ENCODE data around the gene EHD4.

Gene EHD4

DNA sequence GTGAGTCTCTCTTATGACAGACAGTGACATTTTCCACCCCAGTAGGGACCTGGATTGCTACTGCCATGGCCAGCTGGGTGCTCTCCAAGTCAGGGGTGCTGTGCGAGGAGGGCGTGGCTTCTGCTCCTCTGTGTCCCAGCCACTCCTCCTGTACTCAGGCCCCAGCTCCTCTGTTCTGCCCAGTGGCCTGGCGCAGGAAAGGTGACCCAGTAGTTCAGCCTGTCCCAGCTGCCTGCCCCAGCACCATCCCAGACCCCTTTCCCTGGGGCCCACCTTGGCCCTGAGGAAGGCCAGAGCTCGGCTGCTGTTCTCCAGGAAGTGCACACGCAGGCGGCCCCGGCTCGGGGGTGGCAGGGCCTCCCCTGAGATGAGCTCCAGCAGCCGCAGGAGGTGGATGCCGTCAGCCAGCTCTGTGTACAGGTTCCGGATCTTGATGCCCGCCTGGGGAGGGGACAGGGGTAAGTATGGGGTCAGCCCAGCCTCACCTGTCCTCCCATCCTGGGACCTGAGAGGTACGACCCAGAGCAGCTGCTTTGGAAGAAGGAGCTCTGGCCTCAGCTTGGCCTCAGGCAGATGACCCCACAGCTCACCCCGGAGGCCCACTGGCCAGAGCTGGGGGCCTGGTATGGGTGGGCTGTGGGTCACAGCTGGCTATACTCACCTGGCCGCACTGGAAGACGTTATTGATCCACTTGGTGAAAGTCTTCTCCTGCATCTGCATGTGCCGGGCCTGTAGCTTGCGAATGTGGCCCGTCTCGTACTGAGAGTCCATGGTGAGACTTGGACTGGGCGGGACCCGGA lies 79.5 kb downstream of the EHD4 start:
- peak; percentile 32 for DNase-seq

DNA sequence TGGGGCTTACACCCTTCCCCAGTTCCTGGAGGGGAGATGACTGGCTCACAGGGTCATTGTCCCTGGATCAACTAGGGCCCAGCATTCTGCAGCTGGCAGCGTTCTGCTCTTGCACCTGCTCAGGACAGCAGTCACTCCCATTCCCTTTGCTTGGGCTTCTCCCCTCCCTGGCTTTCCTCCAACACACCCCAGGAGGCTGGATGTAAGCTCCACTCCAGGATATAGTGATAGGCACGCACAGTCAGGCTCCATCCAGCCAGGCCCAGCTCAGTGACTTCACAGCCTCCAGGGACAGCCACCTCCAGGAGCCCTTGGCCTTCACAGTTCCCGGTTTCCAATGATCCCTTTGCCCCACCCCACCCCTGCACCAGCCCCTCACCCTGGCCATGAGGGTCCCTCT lies 80.4 kb downstream of the EHD4 start:
- peak; percentile 95 for DNase-seq

DNA sequence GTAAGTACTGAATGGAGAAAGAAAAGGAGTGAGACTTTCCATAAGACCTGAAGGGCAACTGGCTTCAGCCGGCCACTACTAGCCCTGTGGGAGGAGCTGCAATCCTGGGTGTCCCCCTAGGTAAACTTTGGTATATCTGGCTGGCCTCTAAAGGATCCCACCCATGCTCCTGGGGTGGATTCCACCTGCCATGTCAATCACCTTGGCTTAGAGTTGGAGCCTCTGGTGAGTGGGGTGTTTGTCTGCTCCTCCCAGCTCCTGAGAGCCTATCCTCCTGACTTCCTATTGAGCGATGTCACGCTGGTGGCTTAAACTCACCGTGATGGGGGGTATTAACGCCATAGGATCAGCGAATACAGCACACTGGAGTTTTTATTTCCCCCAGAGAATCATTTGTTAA lies 81.1 kb downstream of the EHD4 start:
- DNase-seq, result peak; percentile 59

DNA sequence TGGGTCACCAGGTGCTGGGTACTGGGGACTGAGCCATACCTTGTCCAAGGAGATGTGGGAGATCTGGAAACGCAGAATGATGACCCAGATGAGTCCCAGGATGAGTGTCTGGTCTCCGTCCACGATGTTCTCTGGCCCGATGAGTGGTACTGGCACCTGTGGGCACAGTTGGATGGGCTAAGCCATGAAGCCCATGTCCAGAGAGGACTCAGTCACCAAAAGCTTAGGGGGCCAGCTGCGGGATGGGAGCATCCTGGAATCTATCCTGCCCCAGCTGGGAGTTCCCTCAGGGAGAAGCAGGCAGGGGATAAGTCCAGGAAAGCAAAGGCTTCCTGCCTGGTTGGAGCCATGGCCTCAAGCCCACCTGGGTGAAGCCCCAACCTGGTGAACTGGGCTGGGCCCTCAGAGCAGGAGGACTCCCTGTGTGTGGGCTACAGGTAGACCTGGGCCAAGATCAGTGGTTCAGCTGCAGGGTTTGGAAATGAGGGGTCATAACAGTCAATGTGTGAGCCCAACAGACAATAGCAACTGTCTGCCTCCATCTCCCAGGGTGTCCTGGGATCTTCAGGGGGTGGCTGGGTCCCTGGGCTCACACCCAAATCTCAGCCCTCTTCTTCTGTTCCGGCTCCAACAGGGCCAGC lies 82.2 kb downstream of the EHD4 start:
- DNase-seq, result no peak

DNA sequence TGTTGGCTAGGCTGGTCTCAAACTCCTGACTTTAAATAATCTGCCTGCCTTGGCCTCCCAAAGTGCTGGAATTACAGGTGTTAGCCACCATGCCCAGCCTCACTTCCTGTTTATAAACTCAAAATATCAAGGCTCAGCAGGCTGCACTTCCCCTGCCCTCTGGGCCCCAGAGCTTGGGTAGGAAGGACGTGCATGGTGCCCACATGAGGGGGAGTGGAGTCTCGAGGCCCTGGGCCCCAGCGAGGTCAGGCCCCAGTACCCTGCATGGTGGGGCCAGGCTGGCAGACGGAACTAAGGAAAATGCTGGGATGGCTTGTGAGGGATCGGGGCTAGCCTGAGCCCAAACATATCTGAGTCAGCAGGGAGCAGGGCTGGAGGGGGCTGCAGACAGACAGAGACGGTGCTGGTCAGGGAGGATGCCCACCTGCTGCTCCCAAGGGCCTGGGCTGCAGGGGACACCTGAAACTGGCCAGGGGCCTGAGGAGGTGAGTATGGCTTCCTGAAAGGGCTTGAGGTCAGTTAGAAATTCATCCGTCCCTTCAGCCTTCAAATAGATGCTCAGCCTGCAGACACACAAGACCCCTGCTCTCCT lies 83.6 kb downstream of the EHD4 start:
- no peak for DNase-seq

DNA sequence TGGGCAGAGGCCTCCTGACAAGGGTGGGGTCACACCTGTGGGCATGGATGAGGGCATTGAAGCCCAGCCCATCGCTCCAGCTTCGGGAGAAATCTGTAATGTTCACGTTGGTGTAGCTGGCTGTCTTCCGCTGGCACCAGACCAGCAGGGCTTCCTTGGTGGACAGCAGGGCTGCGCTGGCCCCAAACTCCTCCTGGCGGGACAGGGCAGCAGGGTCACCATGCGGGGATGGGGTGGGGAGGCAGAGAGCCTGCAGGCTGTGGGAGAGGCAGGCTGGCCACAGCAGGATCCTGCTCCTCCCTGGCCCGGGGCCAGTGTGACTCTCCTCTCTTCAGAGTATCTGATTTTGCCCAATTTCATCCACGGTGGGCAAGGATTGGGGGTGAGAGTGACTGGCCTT lies 84.5 kb downstream of the EHD4 start:
- DNase-seq, result no peak

DNA sequence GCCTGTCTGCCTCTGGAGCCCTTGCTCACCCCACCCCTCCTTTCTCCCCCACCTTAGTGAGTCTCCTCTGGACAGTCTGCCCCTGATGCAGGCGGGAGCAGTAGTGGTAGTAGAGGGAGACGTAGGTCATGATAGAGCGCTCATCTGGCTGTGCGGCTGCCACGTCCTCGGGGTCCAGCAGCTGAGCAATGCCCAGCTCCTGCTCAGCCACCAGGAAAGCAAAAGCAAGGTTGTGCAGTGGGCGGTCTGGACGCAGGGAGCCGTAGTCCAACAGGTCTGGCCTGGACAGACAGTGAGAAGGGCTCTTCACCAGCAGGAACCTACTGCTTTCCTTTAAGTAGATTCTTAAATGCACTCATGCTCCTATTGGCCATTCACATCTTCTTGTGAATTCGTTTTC lies 85.2 kb downstream of the EHD4 start:
- DNase-seq, result no peak

DNA sequence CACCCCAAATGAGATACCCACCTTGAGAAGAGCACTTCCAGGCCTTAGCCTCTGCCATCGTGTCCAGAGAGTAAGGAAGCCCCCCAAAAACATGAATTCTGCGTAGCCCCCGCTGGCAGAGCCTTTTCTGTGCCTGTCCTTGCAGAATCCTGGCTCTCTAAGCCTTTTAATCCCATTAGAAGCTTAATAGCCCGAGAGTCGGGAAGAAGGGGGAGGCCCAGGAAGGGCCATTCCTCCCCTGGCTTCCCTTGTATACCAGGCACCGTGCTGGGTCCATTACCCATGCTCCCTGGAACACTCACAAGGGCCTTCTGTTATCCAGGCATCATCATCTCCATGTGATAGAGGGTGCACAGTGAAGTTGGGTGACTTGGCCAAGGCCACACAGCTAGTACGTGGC lies 85.6 kb downstream of the EHD4 start:
- DNase-seq, result no peak

DNA sequence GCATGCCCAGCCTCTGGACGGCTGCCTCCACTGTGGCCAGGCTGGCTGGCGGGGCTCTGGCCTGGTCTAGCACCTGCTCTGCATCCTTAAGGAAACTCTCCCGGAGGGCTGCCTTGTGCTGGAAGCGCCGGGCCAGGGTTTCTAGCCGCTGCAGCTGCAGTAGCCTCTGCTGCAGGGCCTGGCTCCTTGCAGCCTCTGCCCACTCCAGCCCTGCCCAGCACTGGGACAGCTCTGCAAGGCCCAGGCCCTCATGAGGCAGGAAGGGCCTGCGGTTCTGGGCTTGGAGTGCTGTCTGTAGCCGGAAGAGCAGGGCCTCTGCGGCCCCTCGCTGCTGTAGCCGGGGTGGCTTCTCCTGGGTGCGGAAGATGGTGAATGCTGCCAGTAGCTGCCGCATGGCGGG lies 86.5 kb downstream of the EHD4 start:
- DNase-seq, result no peak

DNA sequence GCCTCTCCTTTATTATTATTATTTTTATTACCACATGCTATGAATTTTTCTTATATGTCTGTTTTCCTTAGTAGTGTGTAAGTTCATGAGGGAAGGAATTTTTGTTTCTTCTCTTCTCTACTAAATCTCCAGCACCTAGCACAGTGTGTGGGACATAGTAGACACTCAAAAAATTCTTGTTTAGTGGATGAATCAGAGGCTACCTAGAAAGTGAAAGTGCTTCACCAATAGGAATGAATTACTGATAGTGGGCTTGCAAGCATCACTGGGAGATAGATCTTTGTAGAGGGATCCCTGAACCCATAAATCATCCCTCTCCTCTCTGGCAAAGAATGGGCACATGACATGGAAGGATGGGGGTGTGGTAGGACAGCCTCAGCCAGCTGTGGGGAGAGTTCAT lies 87.0 kb downstream of the EHD4 start:
- DNase-seq, result no peak

DNA sequence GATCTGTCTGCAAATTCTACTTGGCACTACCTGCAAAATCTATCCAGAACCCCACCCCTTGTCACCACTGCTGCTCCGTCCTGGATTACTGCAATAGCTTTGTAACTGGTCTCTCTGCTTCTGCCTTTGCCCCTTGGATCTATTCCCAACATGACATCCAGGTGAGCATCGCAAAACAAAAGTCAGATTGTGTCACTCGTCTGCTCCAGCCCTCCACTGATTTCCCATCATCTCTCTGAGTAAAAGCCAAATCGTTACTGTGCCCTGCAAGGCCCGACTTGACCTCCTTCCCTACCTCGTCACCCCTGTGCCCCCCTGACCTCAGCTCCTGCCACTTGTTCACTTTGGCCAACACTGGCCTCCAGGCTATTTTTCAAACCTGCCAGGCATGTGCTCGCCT lies 87.9 kb downstream of the EHD4 start:
- DNase-seq, result no peak

DNA sequence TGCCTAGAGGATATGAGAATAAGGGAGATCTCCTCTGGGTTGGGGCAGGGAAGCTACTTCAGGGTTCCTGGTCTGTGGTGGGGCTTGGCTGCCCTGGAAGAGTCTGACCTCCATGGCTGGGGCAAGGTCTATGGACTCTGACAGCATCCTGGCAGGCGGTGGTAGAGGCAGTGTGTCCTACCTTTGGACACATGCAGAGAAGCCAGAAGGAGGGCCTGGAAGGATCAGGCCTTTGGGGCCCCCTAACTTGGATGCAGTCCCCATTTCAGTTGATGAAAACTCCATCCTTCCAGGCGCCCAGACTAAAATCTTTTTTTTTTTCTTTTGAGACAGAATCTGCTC lies 88.9 kb downstream of the EHD4 start:
- DNase-seq, result no peak

DNA sequence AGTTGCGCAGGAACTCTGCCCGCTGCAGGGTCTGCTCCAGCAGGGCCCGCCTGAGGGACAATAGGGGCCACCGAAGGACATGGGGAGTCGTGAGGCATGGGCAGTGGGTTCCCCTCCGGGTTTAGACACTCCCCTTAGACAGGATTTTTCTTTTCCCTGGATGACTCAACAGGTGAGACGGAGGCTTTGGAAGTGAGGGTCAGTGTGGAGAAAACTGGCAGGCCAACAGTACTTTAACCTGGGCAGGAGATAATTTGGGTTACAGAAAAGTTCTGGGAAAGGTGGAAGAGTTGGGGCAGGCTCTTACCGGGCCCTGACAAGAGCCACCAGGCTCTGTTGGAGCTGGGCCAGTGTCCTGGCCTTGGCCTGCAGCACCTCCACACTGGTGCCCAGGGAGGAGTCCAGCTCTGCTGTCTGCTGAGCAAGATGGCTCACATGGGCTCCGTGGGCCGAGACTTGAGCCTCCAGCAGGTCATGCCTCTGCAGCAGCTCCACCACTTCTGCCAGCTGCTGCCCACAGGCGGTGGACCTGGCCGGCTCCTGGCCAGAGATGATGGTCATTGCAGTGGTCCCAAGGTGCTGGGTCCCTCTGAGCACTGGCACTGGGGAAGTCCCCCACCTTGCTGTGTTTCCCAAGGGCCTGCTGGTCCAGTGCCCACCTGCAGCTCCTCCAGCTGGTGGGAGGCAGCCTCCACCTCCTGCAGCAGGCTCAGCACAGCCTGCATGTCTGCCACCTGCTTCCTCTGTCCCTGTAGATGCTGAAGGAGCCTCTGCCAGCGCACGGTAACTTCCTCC lies 89.5 kb downstream of the EHD4 start:
- no peak for DNase-seq

DNA sequence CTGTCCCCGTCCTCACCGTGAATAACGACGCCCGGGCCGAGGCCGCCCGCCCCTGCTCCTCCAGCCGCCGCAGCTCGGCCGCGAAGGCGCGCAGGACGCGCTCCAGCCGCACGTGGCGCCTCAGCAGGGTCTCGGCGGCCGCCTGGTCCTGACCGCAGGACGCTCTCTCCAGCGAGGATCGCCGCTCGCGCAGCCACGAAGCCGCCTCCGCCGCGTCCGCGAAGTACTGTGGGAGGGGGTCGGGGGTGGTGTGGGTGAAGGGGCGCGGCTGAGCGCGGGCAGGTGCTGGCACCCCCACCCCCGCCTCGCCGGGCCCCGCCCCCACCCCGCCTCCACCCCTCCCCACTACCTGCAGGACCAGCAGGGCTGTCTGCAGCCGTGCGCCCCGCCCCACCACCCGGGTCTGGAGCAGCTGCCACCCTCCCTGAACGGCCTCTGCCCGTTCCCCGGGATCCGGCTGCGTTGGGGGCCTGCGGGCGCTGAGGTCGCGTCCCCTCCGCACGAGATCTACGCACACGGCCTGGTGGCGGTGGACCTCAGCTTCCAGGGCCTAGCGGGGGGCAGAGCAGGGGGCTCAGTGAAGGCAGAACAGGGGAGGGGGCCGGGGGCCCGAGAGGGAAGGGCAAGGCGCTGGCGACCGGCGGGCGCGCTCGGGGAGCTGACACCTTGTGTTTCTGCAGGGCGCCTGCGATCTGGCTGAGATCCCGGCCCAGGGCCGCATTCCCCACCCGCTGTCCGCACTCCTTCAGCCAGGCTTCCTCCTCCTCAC lies 90.3 kb downstream of the EHD4 start:
- DNase-seq, result no peak

DNA sequence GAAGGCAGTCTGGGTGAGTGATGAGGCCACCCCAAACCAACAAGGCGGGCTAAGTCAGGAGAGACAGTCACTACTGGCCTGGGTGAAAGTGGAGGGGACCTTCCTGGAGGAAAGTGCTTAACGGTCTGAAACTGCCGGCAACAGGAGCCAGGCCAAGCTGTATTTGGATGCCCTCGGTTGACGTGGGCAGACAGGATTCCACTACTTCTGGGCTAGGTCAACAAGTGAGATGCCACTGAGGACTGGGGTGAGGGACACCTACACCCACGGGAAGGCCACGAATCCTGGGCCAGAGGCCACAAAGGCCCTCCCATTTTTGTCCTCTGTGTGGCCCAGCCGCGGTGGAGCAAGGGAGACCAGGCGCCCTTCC lies 90.8 kb downstream of the EHD4 start:
- DNase-seq, result no peak

DNA sequence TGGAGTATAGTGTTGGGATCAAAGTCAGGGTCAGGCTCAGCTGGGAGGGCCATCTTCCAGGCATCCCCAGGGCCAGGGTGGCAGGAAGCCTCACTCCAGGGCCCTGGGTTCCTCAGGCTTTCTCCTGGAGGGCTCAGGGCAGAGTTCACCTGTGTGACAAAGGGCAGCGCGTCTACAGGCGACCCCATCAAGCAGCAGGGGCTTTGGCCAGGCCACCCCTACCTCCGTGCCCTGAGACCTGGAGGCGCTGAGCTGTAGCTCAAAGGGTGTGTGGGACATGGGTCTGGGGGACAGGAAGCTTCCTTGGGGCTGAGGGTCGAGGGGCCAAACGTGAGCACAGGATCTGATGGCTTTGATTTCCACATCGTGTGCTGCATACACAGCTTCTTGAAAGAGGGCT lies 91.3 kb downstream of the EHD4 start:
- no peak for DNase-seq

DNA sequence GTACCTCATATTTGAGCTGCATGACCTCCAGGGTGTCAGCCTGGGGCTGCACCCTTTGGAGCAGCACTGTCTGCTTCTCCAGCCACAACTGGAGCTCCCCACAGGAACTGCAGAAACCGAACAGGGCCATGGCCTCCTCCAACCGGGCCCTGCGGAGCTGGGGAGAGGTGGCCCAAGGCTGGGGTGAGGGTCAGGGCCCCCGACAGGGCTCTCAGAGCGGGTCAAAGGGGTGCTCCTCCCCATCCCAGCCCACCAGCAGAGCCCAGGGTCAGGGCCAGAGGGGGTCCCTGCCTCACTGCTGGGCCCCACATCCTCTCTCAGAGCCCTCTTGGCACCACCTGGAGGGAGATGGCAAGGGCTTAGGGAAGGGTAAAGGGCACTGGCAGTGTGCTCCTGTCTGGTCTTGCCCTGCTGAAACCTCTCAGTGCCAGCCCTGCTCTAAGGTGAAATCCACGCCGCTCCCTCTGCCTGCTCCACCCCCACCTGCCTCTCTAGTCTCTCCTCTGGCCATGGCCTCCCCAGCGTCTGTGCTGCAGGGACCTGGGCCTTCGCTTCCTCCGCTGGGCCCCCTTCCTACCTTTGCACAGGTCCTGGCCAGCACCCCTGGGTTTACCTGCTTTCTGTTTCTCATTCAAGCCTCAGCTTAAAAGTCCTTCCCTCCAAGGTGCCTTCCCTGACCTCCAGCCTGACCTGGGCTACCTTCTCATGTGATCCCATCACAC lies 92.0 kb downstream of the EHD4 start:
- no peak for DNase-seq

DNA sequence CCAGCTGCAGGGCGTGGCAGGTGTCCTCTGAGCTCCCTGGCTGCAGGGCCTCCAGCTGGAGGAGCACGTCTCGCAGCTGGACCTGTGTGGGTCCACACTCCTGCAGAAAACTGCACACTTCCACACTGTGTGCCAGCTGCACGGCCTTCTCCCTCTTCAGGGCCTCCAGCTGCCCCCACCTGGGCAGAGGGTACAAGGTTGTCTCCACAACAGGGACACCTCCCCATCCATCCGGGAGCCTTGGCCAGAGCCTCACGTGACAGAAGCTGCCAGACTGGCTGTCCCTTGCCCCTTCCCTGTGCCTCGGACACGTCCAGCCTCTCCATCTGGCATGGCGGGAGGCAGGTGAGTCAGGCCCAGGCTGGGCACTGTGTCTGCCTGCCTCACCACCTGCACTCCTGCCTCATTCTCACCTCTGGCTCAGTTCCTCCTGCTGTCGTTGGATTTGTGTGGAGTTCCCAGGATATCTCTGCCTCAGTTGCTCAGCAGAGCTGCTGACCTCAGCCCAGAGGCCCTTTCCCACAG lies 93.0 kb downstream of the EHD4 start:
- no peak for DNase-seq

DNA sequence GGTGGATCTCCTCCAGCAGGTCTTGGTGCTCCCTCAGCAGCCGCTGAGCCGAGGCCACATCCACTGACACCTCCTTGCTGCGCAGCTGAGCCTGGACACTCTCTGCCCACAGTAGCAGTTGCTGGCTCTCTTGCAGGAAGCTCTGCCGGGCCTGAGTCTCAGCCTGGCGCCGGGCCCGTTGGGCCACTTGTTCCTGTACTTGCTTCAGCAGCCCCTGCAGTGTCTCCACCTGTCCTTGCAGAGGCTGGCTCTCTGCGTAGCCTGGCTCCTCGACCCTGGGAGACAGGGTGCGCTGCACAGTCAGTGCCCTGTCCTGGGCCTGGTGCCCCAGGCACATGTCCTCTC lies 94.0 kb downstream of the EHD4 start:
- DNase-seq, result no peak

DNA sequence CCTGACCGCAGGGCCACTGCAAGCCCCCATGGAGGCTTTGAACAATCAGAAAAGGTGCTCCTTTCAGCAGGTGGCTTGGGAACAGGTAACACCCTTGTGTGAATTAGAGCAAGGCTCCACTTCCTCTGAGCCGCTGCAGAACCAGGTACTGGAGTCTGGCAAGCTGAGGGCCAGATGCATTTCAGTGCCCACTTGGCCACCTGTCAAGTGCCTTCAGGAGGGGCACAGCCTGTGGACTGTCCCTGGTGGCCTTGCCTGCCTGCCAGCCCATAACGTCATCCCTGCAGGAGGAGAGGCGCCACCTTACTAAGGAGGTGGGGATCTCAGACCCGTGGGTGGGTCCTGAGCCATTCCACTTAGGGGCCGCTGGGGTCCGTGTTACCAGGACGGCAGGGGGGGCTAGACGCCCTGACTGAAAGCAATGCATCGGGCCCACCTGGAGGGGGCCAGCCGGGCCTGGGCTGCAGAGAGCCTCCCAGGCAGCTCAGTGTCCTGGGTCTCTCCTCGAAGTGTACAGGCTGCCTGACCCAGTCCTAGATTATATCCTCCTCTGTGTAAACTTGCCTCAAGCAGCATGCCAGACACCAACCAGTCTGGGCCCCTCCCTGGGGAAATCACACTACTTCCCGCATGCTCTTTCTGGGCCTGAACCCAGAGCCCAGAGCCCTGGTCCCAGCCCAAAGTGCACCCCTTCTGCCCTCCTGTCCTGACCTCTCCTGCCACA lies 94.6 kb downstream of the EHD4 start:
- peak; percentile 35 for DNase-seq

DNA sequence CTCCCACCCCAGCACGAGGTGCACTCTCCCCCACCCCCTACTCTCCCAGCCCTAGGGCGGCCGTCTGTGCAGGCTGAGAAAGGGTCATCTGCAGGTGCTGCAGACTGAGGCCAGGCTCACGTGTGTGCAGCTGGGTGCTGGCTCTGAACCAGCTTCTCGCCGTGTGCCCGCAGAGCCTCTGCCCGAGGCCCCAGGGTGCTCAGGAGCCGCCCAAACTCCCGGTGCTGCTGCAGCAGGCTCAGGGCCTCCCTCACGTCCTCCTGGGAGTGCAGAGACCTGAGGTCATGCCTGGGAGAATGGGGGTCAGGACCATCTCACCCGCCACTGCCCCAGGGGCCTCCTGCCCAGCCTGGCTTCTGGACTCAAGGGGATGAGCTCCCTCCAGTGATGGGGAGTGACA lies 95.7 kb downstream of the EHD4 start:
- DNase-seq, result peak; percentile 47

DNA sequence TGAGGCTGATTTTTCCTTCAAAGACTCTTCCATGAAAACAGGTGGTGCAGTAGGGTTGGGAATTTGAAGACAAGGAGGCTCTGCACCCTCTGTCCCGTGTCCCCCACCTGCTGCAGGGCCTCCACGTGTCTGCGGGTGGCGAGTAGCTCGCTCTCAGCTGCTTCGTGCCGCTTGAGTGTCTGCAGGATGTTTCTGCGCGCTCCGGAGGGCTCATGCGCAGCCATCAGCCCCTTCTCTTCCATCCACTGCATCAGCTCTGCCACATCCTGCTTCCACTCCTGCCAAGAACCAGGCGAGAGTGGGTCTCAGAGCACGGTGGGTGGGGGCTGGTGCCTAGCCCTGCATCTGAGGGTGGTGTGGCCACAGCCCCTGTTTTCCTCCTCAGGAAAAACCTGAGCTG lies 96.3 kb downstream of the EHD4 start:
- no peak for DNase-seq

Measured in NCI-H345 (cell line).